ENCODE results near the gene AKT1S1.

Gene AKT1S1

GRCh38 chr19:49872245-49873128 lies 4.7 kb downstream of the AKT1S1 start:
- TF ChIP-seq CTCF (IDR thresholded peaks at IDR 0.05; ENCODE audit: insufficient read depth, low read depth, low read length, missing control alignments), result no peak
- H3K4me3 ChIP-seq (ENCODE audit: low read depth, low read length), result no peak overlapping the region
- DNase-seq (ENCODE audit: low read depth), result no peak

- no peak for DNase-seq (ENCODE audit: low read depth)
- no peak overlapping the region for H3K4me3 ChIP-seq (ENCODE audit: low read depth, low read length)
- no peak for TF ChIP-seq CTCF (IDR thresholded peaks at IDR 0.05; ENCODE audit: insufficient read depth, low read depth, low read length, missing control alignments)
Measured at GRCh38 chr19:49871349-49871985, 5.7 kb downstream of the AKT1S1 start.

GRCh38 chr19:49870309-49870901 lies 6.8 kb downstream of the AKT1S1 start:
- no peak for TF ChIP-seq CTCF (IDR thresholded peaks at IDR 0.05; ENCODE audit: insufficient read depth, low read depth, low read length, missing control alignments)
- DNase-seq (ENCODE audit: low read depth), result no peak
- H3K4me3 ChIP-seq (ENCODE audit: low read depth, low read length), result peak overlapping the region; percentile 69

GRCh38 chr19:49869484-49870308 lies 7.5 kb downstream of the AKT1S1 start:
- H3K4me3 ChIP-seq (ENCODE audit: low read depth, low read length), result peak overlapping the region; percentile 69
- DNase-seq (ENCODE audit: low read depth), result peak; percentile 99
- TF ChIP-seq CTCF (IDR thresholded peaks at IDR 0.05; ENCODE audit: insufficient read depth, low read depth, low read length, missing control alignments), result no peak

- H3K4me3 ChIP-seq (ENCODE audit: low read depth, low read length), result peak overlapping the region; percentile 51
- DNase-seq (ENCODE audit: low read depth), result no peak
- no peak for TF ChIP-seq CTCF (IDR thresholded peaks at IDR 0.05; ENCODE audit: insufficient read depth, low read depth, low read length, missing control alignments)
Measured at GRCh38 chr19:49869009-49869483, 8.1 kb downstream of the AKT1S1 start.

Data from GM12865 (cell line).